ENCODE results near the gene PKD1.

PKD1 gene

GRCh38 chr16:2070576-2071453 is 64.9 kb downstream of the PKD1 start:
- DNase-seq, result no peak

GRCh38 chr16:2066139-2066538 is 69.6 kb downstream of the PKD1 start:
- no peak for DNase-seq

GRCh38 chr16:2064368-2064945 is 71.2 kb downstream of the PKD1 start:
- DNase-seq, result no peak

GRCh38 chr16:2063861-2064260 is 71.8 kb downstream of the PKD1 start:
- no peak for DNase-seq

GRCh38 chr16:2062801-2063200 is 72.9 kb downstream of the PKD1 start:
- no peak for DNase-seq

- no peak for DNase-seq
Measured at GRCh38 chr16:2061526-2061925, 74.2 kb downstream of the PKD1 start.

- no peak for DNase-seq
Measured at GRCh38 chr16:2061023-2061422, 74.7 kb downstream of the PKD1 start.

GRCh38 chr16:2060346-2060745 is 75.4 kb downstream of the PKD1 start:
- DNase-seq, result no peak

GRCh38 chr16:2058872-2059271 is 76.8 kb downstream of the PKD1 start:
- no peak for DNase-seq

- no peak for DNase-seq
Measured at GRCh38 chr16:2058420-2058819, 77.3 kb downstream of the PKD1 start.

GRCh38 chr16:2057438-2057837 is 78.3 kb downstream of the PKD1 start:
- DNase-seq, result no peak

- no peak for DNase-seq
Measured at GRCh38 chr16:2056681-2057407, 78.9 kb downstream of the PKD1 start.

GRCh38 chr16:2056077-2056476 is 79.6 kb downstream of the PKD1 start:
- no peak for DNase-seq

GRCh38 chr16:2054543-2055245 is 81.0 kb downstream of the PKD1 start:
- no peak for DNase-seq

GRCh38 chr16:2053897-2054296 is 81.8 kb downstream of the PKD1 start:
- DNase-seq, result no peak

- DNase-seq, result no peak
Measured at GRCh38 chr16:2053211-2053610, 82.5 kb downstream of the PKD1 start.

- peak; percentile 39 for DNase-seq
Measured at GRCh38 chr16:2048116-2048543, 87.6 kb downstream of the PKD1 start.

GRCh38 chr16:2047330-2048115 is 88.2 kb downstream of the PKD1 start, which contains the start of the genes NTHL1 and TSC2:
NTHL1 (minus strand) TSS chr16:2047834; CDS start chr16:2047823, 11 bp downstream.
TSC2 (plus strand) TSS chr16:2047985; CDS start chr16:2048616, 631 bp downstream.
- DNase-seq, result peak; percentile 99

- no peak for DNase-seq
Measured at GRCh38 chr16:2046893-2047329, 88.8 kb downstream of the PKD1 start.

GRCh38 chr16:2045965-2046892 is 89.5 kb downstream of the PKD1 start:
- DNase-seq, result no peak

GRCh38 chr16:2044541-2044940 is 91.2 kb downstream of the PKD1 start:
- DNase-seq, result no peak

Data from RPMI8226 (cell line).